ENCODE measurements around the gene PDSS2. TPM values are rescaled to one million over a fixed set of nuclear protein-coding genes. Genes with fewer than 3 reads are reported as not detected.

The PDSS2 gene
- polyA plus RNA-seq, 3 donors, result 10.1 to 13.9 (median 13.3) TPM

DNA sequence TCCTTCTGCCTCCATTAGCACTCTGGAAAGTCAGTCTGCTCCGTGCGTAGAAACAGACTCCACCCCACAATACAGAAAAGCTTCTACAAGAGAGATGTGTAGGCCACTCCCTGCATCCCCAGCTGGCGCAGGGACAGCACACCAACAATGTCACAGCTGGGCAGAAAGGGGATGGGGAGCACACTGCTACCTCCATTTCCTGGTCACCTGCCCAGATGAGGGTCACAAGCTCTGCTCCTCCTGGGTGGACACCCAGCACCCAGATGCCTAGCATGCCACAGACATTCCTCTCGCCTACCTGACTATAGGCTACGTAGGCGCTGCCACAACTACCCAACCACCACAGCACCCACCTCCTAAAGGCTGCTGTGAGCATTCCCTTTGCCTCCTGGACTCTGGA is 356.3 kb downstream of the PDSS2 start:
- no peak overlapping the region for H3K27ac ChIP-seq (ENCODE audit: low read depth in 1 of 2, low read length in 2 of 2)
- no peaks in the 10 kb centered on the region for H3K27me3 ChIP-seq (ENCODE audit: control insufficient read depth in 2 of 2, insufficient read depth in 2 of 2, low read length in 2 of 2)
- peaks cover 1 to 3% of the 10 kb centered on the region in 2 donors for H3K4me1 ChIP-seq (ENCODE audit: control insufficient read depth in 1 of 2, insufficient read depth in 2 of 2, low read length in 2 of 2)
- Mint-ChIP-seq H3K4me3 (no peak overlapping the region), H3K27ac (no peak overlapping the region), H3K36me3 (no peaks in the 10 kb centered on the region), H3K9me3 (no peaks in the 10 kb centered on the region), H3K27me3 (ENCODE audit: low read depth in 3 of 3) (peaks cover 0 to 4% (median 2%) of the 10 kb centered on the region in 3 donors), H3K4me1 (peaks cover 6% of the 10 kb centered on the region)
- H3K4me2 ChIP-seq (replicated peaks; ENCODE audit: extremely low read depth, low read length, poor library complexity, severe bottlenecking), result no peak overlapping the region
- H2AFZ ChIP-seq (ENCODE audit: insufficient read depth, low read depth, low read length, poor library complexity, severe bottlenecking), result no peak overlapping the region
- DNase-seq, result no peak
- H3K9me3 ChIP-seq (replicated peaks in 1 of 2; ENCODE audit: control insufficient read depth in 1 of 2, insufficient read depth in 1 of 2, low read length in 2 of 2), result no peaks in the 10 kb centered on the region
- H3K9ac ChIP-seq (ENCODE audit: insufficient read depth, low read length, poor library complexity, severe bottlenecking), result no peak overlapping the region
- intact Hi-C loops (cut with micrococcal nuclease), result no loop called here
- H3K79me2 ChIP-seq (ENCODE audit: insufficient read depth, low read length), result no peaks in the 10 kb centered on the region
- WGBS (ENCODE audit: insufficient coverage), result 96% methylated on average over 3 of the region's 6 CpGs
- H4K20me1 ChIP-seq (ENCODE audit: insufficient read depth, low read length), result no peaks in the 10 kb centered on the region
- TF ChIP-seq CTCF (IDR thresholded peaks at IDR 0.05), result no peak
- H3K4me3 ChIP-seq (replicated peaks in 1 of 3; ENCODE audit: low read depth in 2 of 3, low read length in 3 of 3), result no peak overlapping the region
- H3K36me3 ChIP-seq (replicated peaks in 1 of 2; ENCODE audit: control insufficient read depth in 1 of 2, insufficient read depth in 2 of 2, low read length in 2 of 2), result no peaks in the 10 kb centered on the region

Small RNAs within 50 kb of the gene (small RNA-seq; reads per million reads assigned to genes)
- gene AL591516.1 (ENCODE audit: insufficient read length, low read depth) (not detected), gene RNU6-1299P (ENCODE audit: insufficient read length, low read depth) (not detected)

Other genes with a start within 250 kb of the PDSS2 start
- not detected for gene SOBP, start 30.6 kb upstream of the PDSS2 start, polyA plus RNA-seq